SK-N-SH (cell line): Measurements from ENCODE around the gene SCARF2. TPM values are rescaled to one million over a fixed set of nuclear protein-coding genes. Genes with fewer than 3 reads are reported as not detected.

Experiments
- CTCF ChIA-PET: fragments of 300-600, 350-600 bp; formaldehyde crosslinking; extraction: SDS; loops from one replicate; lab custom pipeline; 2021; lab: Yijun Ruan, JAX
- POLR2A ChIA-PET: fragments of 350-600 bp; sonication (Branson Sonifier 250); formaldehyde crosslinking; extraction: SDS; loops from one replicate; lab custom pipeline; 2020; ENCODE audit warnings: antibody characterized with exemption, inconsistent platforms; lab: Yijun Ruan, JAX
- DNase-seq: peaks from one replicate; pipeline ENCODE4 v3.0.0; 2012
- H2AFZ ChIP-seq: fragments of 200-600 bp; sonication (generic); 2 replicates; pipeline ENCODE4 v1.8.1; 2016; ENCODE audit warnings: antibody characterized with exemption, mild to moderate bottlenecking, low read depth
- H3F3A ChIP-seq: fragments of 200-600 bp; sonication (generic); replicated peaks from 2 replicates; pipeline ENCODE3; 2016; ENCODE audit warnings: antibody characterized with exemption, mild to moderate bottlenecking; ENCODE audit not compliant: insufficient read depth
- H3K27ac ChIP-seq, 2 experiments: fragments of 200-500 bp in 1 of 2; fragments of 200-600 bp in 1 of 2; sonication (Bioruptor generic) in 1 of 2; sonication (generic), shearing (Covaris generic) in 1 of 2; 2 replicates each; pipeline versions ENCODE4 v1.5.1 to v1.6.1; 2014 to 2016; ENCODE audit warnings: low read depth in 2 of 2, inconsistent platforms in 1 of 2, low read length in 1 of 2, mild to moderate bottlenecking in 1 of 2, mixed read lengths in 1 of 2
- H3K27me3 ChIP-seq: fragments of 200-600 bp; sonication (generic), shearing (Covaris generic); 2 replicates; pipeline ENCODE4 v1.6.1; 2016; ENCODE audit warnings: mixed run types; ENCODE audit not compliant: insufficient read depth
- H3K36me3 ChIP-seq, 2 experiments: fragments of 200-500 bp in 1 of 2; fragments of 200-600 bp in 1 of 2; sonication (Bioruptor generic) in 1 of 2; sonication (generic) in 1 of 2; replicated peaks in 1 of 2; 2 replicates each; pipeline versions ENCODE3 to v1.5.1; 2014 to 2016; ENCODE audit warnings: low read length in 1 of 2, mild to moderate bottlenecking in 1 of 2; ENCODE audit not compliant: insufficient read depth in 2 of 2, control insufficient read depth in 1 of 2
- H3K4me1 ChIP-seq, 2 experiments: fragments of 200-500 bp in 1 of 2; fragments of 200-600 bp in 1 of 2; sonication (Bioruptor generic) in 1 of 2; sonication (generic), shearing (Covaris generic) in 1 of 2; 2 replicates each; pipeline versions ENCODE4 v1.5.1 to v1.6.1; 2014 to 2016; ENCODE audit warnings: low read depth in 1 of 2, low read length in 1 of 2, mixed run types in 1 of 2; ENCODE audit not compliant: insufficient read depth in 2 of 2, control insufficient read depth in 1 of 2
- H3K4me2 ChIP-seq: fragments of 200-600 bp; sonication (generic), shearing (Covaris generic); 2 replicates; pipeline ENCODE4 v1.6.1; 2017; ENCODE audit warnings: mixed run types
- H3K4me3 ChIP-seq, 2 experiments: fragments of 200-500 bp in 1 of 2; fragments of 200-600 bp in 1 of 2; sonication (Bioruptor generic) in 1 of 2; sonication (generic), shearing (Covaris generic) in 1 of 2; 2 replicates each; pipeline versions ENCODE4 v1.5.1 to v1.8.1; 2014 to 2016; ENCODE audit warnings: low read depth in 2 of 2, inconsistent platforms in 1 of 2, low read length in 1 of 2, mild to moderate bottlenecking in 1 of 2, mixed read lengths in 1 of 2, moderate library complexity in 1 of 2
- H3K79me2 ChIP-seq: fragments of 200-600 bp; sonication (generic); 2 replicates; pipeline ENCODE4 v1.8.1; 2017; ENCODE audit warnings: mild to moderate bottlenecking; ENCODE audit not compliant: insufficient read depth
- H3K9ac ChIP-seq: fragments of 200-600 bp; sonication (generic); 2 replicates; pipeline ENCODE4 v1.6.1; 2017; ENCODE audit warnings: mixed run types
- H3K9me2 ChIP-seq: fragments of 200-600 bp; sonication (generic); 2 replicates; pipeline ENCODE4 v1.6.1; 2017; ENCODE audit warnings: mixed run types
- H3K9me3 ChIP-seq: fragments of 200-600 bp; sonication (generic); 2 replicates; pipeline ENCODE4 v1.6.1; 2017; ENCODE audit warnings: mixed run types, mild to moderate bottlenecking, moderate library complexity
- H4K20me1 ChIP-seq: fragments of 200-600 bp; sonication (generic); 2 replicates; pipeline ENCODE4 v1.6.1; 2017; ENCODE audit warnings: mild to moderate bottlenecking, mixed run types; ENCODE audit not compliant: insufficient read depth
- CHD2 ChIP-seq: fragments of 150-350 bp; IDR thresholded peaks from 2 replicates; pipeline ENCODE4 v1.6.1; 2018; ENCODE audit warnings: low read length; ENCODE audit not compliant: partially characterized antibody
- EP300 ChIP-seq, 2 experiments: IDR thresholded peaks; 2 replicates each; pipeline versions ENCODE4 v1.4.0 to v1.6.1; 2012; ENCODE audit warnings: borderline replicate concordance in 1 of 2, low read depth in 1 of 2, low read length in 1 of 2
- EZH2phosphoT487 ChIP-seq: fragments of 200-600 bp; sonication (generic); IDR thresholded peaks from 2 replicates; pipeline ENCODE4 v1.6.1; 2017; ENCODE audit warnings: low read depth, mixed run types, mild to moderate bottlenecking, antibody characterized with exemption, moderate library complexity, borderline replicate concordance
- FOXM1 ChIP-seq: IDR thresholded peaks from 2 replicates; pipeline ENCODE4 v1.4.0; 2012; ENCODE audit warnings: low read depth, mild to moderate bottlenecking
- GABPA ChIP-seq: IDR thresholded peaks from 2 replicates; pipeline ENCODE4 v1.4.0; 2012; ENCODE audit warnings: low read depth, mild to moderate bottlenecking
- MEF2A ChIP-seq: IDR thresholded peaks from 2 replicates; pipeline ENCODE4 v1.4.0; 2012; ENCODE audit warnings: low read depth, borderline replicate concordance
- NFIC ChIP-seq: IDR thresholded peaks from 2 replicates; pipeline ENCODE4 v1.4.0; 2012; ENCODE audit warnings: borderline replicate concordance
- NRF1 ChIP-seq: IDR thresholded peaks from 2 replicates; pipeline ENCODE4 v1.6.1; 2012; ENCODE audit warnings: low read depth, mild to moderate bottlenecking, low read length
- POLR2AphosphoS5 ChIP-seq: IDR thresholded peaks from 2 replicates; pipeline ENCODE4 v1.6.1; 2012; ENCODE audit warnings: low read depth, low read length
- RXRA ChIP-seq: IDR thresholded peaks from 2 replicates; pipeline ENCODE4 v1.4.0; 2012; ENCODE audit warnings: low read depth, mild to moderate bottlenecking, borderline replicate concordance
- TAF1 ChIP-seq: IDR thresholded peaks from 2 replicates; pipeline ENCODE4 v1.6.1; 2012; ENCODE audit warnings: low read depth, mild to moderate bottlenecking, low read length, moderate library complexity, borderline replicate concordance
- TEAD4 ChIP-seq: IDR thresholded peaks from 2 replicates; pipeline ENCODE4 v1.4.0; 2012; ENCODE audit warnings: mild to moderate bottlenecking, borderline replicate concordance; ENCODE audit not compliant: insufficient read depth
- YY1 ChIP-seq: IDR thresholded peaks from 2 replicates; pipeline ENCODE4 v1.4.0; 2012; ENCODE audit warnings: low read depth, mild to moderate bottlenecking
- WGBS: methylation state at CpG from one replicate; pipeline ENCODE4 v1.1.6; 2017; ENCODE audit warnings: low lambda C conversion rate; 5-methylcytosine and 5-hydroxymethylcytosine counted together
- polyA plus RNA-seq, 3 experiments: library from polyadenylated mRNA; depleted of rRNA; stranded (reverse); fragments of >200 nt; gene quantifications; 2 replicates each; pipeline ENCODE4 v1.2.3, GENCODE V29; 2012
- TF ChIP-seq, protein P1 (sequence below): fragments of 150-350 bp; IDR thresholded peaks from 2 replicates; pipeline ENCODE4 v1.6.1; 2017; ENCODE audit warnings: antibody characterized with exemption, low read length, low read depth, borderline replicate concordance
- TF ChIP-seq, protein P2 (sequence below): IDR thresholded peaks from 2 replicates; pipeline ENCODE4 v1.4.0; 2012; ENCODE audit warnings: low read depth, borderline replicate concordance
- TF ChIP-seq, protein P3 (sequence below): fragments of 150-350 bp; IDR thresholded peaks from 2 replicates; pipeline ENCODE4 v1.6.1; 2016; ENCODE audit warnings: mild to moderate bottlenecking, low read depth, low read length
- TF ChIP-seq, protein P4 (sequence below): IDR thresholded peaks from 2 replicates; pipeline ENCODE4 v1.4.0; 2012; ENCODE audit warnings: low read depth
- TF ChIP-seq, protein P5 (sequence below): IDR thresholded peaks from 2 replicates; pipeline ENCODE4 v1.6.1; 2012; ENCODE audit warnings: mild to moderate bottlenecking, low read depth, low read length, moderate library complexity
- TF ChIP-seq, protein P6 (sequence below): fragments of 200-600 bp; sonication (generic); IDR thresholded peaks from 2 replicates; pipeline ENCODE4 v1.6.1; 2017; ENCODE audit warnings: antibody characterized with exemption, mild to moderate bottlenecking, moderate library complexity

Gene SCARF2
- polyA plus RNA-seq, 1 of the 3 experiments (the other 2 are of a cell fraction) = 49.0 TPM

DNA sequence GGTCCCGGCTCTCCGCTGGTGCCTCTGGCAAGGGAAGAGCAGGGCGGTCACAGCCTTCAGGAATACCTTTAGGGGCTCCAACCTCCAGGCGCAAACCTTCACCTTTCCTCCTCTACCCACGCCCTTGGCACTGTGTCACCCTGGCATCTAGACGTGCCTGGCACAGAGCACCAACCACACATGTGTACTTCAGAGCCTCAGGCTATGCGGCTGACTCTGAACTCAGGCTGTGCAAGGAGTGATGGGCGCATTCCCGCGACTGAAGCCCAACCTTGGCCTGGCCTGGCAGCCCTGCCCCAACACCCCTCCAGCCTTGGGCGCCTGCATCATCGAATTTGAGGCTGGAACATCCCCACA is 11.4 kb downstream of the SCARF2 start:
- peaks cover 8% of the 10 kb centered on the region for H3F3A ChIP-seq
- no peaks in the 10 kb centered on the region for H3K27me3 ChIP-seq
- no peak for DNase-seq
- peaks cover 11% of the 10 kb centered on the region; the same call in 1 of the 2 replicates for H3K79me2 ChIP-seq
- H3K4me1 ChIP-seq = peaks cover 16 to 36% of the 10 kb centered on the region in 2 experiments; a peak in 3 of 4 replicates
- H3K4me3 ChIP-seq = no peak overlapping the region
- TF ChIP-seq NFIC (no peak), NRF1 (no peak), CHD2 (no peak), RXRA (no peak), YY1 (no peak), TEAD4 (no peak), EP300 (IDR thresholded peaks at IDR 0.05; ENCODE audit: borderline replicate concordance in 1 of 2, low read depth in 1 of 2, low read length in 1 of 2) (no peak), EZH2phosphoT487 (no peak), GABPA (no peak), TAF1 (no peak), FOXM1 (no peak), POLR2AphosphoS5 (no peak), MEF2A (no peak)
- TF ChIP-seq, protein P1, sequence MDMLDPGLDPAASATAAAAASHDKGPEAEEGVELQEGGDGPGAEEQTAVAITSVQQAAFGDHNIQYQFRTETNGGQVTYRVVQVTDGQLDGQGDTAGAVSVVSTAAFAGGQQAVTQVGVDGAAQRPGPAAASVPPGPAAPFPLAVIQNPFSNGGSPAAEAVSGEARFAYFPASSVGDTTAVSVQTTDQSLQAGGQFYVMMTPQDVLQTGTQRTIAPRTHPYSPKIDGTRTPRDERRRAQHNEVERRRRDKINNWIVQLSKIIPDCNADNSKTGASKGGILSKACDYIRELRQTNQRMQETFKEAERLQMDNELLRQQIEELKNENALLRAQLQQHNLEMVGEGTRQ = no peak
- TF ChIP-seq, protein P2, sequence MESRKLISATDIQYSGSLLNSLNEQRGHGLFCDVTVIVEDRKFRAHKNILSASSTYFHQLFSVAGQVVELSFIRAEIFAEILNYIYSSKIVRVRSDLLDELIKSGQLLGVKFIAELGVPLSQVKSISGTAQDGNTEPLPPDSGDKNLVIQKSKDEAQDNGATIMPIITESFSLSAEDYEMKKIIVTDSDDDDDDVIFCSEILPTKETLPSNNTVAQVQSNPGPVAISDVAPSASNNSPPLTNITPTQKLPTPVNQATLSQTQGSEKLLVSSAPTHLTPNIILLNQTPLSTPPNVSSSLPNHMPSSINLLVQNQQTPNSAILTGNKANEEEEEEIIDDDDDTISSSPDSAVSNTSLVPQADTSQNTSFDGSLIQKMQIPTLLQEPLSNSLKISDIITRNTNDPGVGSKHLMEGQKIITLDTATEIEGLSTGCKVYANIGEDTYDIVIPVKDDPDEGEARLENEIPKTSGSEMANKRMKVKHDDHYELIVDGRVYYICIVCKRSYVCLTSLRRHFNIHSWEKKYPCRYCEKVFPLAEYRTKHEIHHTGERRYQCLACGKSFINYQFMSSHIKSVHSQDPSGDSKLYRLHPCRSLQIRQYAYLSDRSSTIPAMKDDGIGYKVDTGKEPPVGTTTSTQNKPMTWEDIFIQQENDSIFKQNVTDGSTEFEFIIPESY = no peak
- TF ChIP-seq, protein P3, sequence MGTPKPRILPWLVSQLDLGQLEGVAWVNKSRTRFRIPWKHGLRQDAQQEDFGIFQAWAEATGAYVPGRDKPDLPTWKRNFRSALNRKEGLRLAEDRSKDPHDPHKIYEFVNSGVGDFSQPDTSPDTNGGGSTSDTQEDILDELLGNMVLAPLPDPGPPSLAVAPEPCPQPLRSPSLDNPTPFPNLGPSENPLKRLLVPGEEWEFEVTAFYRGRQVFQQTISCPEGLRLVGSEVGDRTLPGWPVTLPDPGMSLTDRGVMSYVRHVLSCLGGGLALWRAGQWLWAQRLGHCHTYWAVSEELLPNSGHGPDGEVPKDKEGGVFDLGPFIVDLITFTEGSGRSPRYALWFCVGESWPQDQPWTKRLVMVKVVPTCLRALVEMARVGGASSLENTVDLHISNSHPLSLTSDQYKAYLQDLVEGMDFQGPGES = no peak
- TF ChIP-seq, protein P4, sequence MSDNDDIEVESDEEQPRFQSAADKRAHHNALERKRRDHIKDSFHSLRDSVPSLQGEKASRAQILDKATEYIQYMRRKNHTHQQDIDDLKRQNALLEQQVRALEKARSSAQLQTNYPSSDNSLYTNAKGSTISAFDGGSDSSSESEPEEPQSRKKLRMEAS = no peak
- TF ChIP-seq, protein P5, sequence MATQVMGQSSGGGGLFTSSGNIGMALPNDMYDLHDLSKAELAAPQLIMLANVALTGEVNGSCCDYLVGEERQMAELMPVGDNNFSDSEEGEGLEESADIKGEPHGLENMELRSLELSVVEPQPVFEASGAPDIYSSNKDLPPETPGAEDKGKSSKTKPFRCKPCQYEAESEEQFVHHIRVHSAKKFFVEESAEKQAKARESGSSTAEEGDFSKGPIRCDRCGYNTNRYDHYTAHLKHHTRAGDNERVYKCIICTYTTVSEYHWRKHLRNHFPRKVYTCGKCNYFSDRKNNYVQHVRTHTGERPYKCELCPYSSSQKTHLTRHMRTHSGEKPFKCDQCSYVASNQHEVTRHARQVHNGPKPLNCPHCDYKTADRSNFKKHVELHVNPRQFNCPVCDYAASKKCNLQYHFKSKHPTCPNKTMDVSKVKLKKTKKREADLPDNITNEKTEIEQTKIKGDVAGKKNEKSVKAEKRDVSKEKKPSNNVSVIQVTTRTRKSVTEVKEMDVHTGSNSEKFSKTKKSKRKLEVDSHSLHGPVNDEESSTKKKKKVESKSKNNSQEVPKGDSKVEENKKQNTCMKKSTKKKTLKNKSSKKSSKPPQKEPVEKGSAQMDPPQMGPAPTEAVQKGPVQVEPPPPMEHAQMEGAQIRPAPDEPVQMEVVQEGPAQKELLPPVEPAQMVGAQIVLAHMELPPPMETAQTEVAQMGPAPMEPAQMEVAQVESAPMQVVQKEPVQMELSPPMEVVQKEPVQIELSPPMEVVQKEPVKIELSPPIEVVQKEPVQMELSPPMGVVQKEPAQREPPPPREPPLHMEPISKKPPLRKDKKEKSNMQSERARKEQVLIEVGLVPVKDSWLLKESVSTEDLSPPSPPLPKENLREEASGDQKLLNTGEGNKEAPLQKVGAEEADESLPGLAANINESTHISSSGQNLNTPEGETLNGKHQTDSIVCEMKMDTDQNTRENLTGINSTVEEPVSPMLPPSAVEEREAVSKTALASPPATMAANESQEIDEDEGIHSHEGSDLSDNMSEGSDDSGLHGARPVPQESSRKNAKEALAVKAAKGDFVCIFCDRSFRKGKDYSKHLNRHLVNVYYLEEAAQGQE = no peak
- TF ChIP-seq, protein P6, sequence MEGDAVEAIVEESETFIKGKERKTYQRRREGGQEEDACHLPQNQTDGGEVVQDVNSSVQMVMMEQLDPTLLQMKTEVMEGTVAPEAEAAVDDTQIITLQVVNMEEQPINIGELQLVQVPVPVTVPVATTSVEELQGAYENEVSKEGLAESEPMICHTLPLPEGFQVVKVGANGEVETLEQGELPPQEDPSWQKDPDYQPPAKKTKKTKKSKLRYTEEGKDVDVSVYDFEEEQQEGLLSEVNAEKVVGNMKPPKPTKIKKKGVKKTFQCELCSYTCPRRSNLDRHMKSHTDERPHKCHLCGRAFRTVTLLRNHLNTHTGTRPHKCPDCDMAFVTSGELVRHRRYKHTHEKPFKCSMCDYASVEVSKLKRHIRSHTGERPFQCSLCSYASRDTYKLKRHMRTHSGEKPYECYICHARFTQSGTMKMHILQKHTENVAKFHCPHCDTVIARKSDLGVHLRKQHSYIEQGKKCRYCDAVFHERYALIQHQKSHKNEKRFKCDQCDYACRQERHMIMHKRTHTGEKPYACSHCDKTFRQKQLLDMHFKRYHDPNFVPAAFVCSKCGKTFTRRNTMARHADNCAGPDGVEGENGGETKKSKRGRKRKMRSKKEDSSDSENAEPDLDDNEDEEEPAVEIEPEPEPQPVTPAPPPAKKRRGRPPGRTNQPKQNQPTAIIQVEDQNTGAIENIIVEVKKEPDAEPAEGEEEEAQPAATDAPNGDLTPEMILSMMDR = no peak
- no peak overlapping the region for H2AFZ ChIP-seq
- no peak overlapping the region for H3K27ac ChIP-seq
- 95% methylated on average over 11 of the region's 12 CpGs for WGBS
- no peak overlapping the region for H3K4me2 ChIP-seq
- POLR2A ChIA-PET = no interaction called here
- CTCF ChIA-PET = no interaction called here
- no peaks in the 10 kb centered on the region for H3K9me3 ChIP-seq
- H4K20me1 ChIP-seq = peaks cover 56% of the 10 kb centered on the region
- no peak overlapping the region for H3K9ac ChIP-seq
- H3K9me2 ChIP-seq = no peaks in the 10 kb centered on the region
- peaks cover 11 to 56% of the 10 kb centered on the region in 2 experiments for H3K36me3 ChIP-seq
